ENCODE measurements around the gene BCAS3.

BCAS3 gene

GRCh38 chr17:61289408-61290385 is 612.0 kb downstream of the BCAS3 start:
- H3K4me2 ChIP-seq (ENCODE audit: low read length) = no peak overlapping the region
- 100% methylated on average over 1 of the region's 10 CpGs for WGBS (ENCODE audit: extremely low coverage, insufficient coverage, low lambda C conversion rate)
- no peak overlapping the region for H2BK15ac ChIP-seq (replicated peaks; ENCODE audit: low read depth)
- H3K36me3 ChIP-seq (ENCODE audit: control insufficient read depth, insufficient read depth, low read length) = no peaks in the 10 kb centered on the region
- no peak for DNase-seq
- no peaks in the 10 kb centered on the region for H3K79me2 ChIP-seq (ENCODE audit: control insufficient read depth, insufficient read depth, low read length)
- H3K23ac ChIP-seq (ENCODE audit: low read length) = no peak overlapping the region
- no peaks in the 10 kb centered on the region for H3K79me1 ChIP-seq (ENCODE audit: low read length)
- no peak overlapping the region for H3K4ac ChIP-seq (ENCODE audit: low read depth, low read length)
- no peak overlapping the region for H3K18ac ChIP-seq (ENCODE audit: low read length)
- H3K4me1 ChIP-seq (ENCODE audit: control insufficient read depth, low read depth, low read length) = peaks cover 8% of the 10 kb centered on the region
- no peak overlapping the region for H3K4me3 ChIP-seq (ENCODE audit: low read length)
- H2BK120ac ChIP-seq (ENCODE audit: low read depth, low read length) = no peak overlapping the region
- H3K27me3 ChIP-seq (ENCODE audit: insufficient read depth, low read length, poor library complexity) = no peaks in the 10 kb centered on the region
- H2BK5ac ChIP-seq (ENCODE audit: low read length) = no peak overlapping the region
- H3K9ac ChIP-seq (ENCODE audit: low read length) = no peak overlapping the region
- no peak overlapping the region for H3K56ac ChIP-seq (ENCODE audit: low read length)
- no peak overlapping the region for H3K27ac ChIP-seq (ENCODE audit: low read depth, low read length)
- H2AK5ac ChIP-seq (ENCODE audit: low read length) = no peak overlapping the region
- no peak overlapping the region for H4K8ac ChIP-seq (ENCODE audit: low read depth, low read length)
- no peak overlapping the region for H4K5ac ChIP-seq (ENCODE audit: low read length)

GRCh38 chr17:61291451-61292285 is 614.0 kb downstream of the BCAS3 start:
- no peaks in the 10 kb centered on the region for H3K27me3 ChIP-seq (ENCODE audit: insufficient read depth, low read length, poor library complexity)
- no peaks in the 10 kb centered on the region for H3K79me1 ChIP-seq (ENCODE audit: low read length)
- DNase-seq = no peak
- no peak overlapping the region for H2BK120ac ChIP-seq (ENCODE audit: low read depth, low read length)
- no peak overlapping the region for H4K8ac ChIP-seq (ENCODE audit: low read depth, low read length)
- no peak overlapping the region for H3K23ac ChIP-seq (ENCODE audit: low read length)
- no peak overlapping the region for H3K9ac ChIP-seq (ENCODE audit: low read length)
- H2BK15ac ChIP-seq (replicated peaks; ENCODE audit: low read depth) = no peak overlapping the region
- H3K4me3 ChIP-seq (ENCODE audit: low read length) = no peak overlapping the region
- no peak overlapping the region for H3K4ac ChIP-seq (ENCODE audit: low read depth, low read length)
- H3K18ac ChIP-seq (ENCODE audit: low read length) = no peak overlapping the region
- H4K5ac ChIP-seq (ENCODE audit: low read length) = no peak overlapping the region
- no CpG with 5 or more reads among the region's 10 CpGs for WGBS (ENCODE audit: extremely low coverage, insufficient coverage, low lambda C conversion rate)
- H3K4me2 ChIP-seq (ENCODE audit: low read length) = no peak overlapping the region
- no peak overlapping the region for H3K27ac ChIP-seq (ENCODE audit: low read depth, low read length)
- no peaks in the 10 kb centered on the region for H3K79me2 ChIP-seq (ENCODE audit: control insufficient read depth, insufficient read depth, low read length)
- H3K56ac ChIP-seq (ENCODE audit: low read length) = no peak overlapping the region
- no peak overlapping the region for H2BK5ac ChIP-seq (ENCODE audit: low read length)
- no peak overlapping the region for H2AK5ac ChIP-seq (ENCODE audit: low read length)
- H3K4me1 ChIP-seq (ENCODE audit: control insufficient read depth, low read depth, low read length) = no peaks in the 10 kb centered on the region
- no peaks in the 10 kb centered on the region for H3K36me3 ChIP-seq (ENCODE audit: control insufficient read depth, insufficient read depth, low read length)

GRCh38 chr17:61294286-61294685 is 616.6 kb downstream of the BCAS3 start:
- Histone ChIP-seq H2BK5ac (ENCODE audit: low read length) (no peak overlapping the region), H3K4me2 (ENCODE audit: low read length) (no peak overlapping the region), H3K36me3 (ENCODE audit: control insufficient read depth, insufficient read depth, low read length) (no peaks in the 10 kb centered on the region), H3K27me3 (ENCODE audit: insufficient read depth, low read length, poor library complexity) (no peaks in the 10 kb centered on the region), H3K4me1 (ENCODE audit: control insufficient read depth, low read depth, low read length) (no peaks in the 10 kb centered on the region), H4K8ac (ENCODE audit: low read depth, low read length) (no peak overlapping the region), H3K56ac (ENCODE audit: low read length) (no peak overlapping the region), H2BK120ac (ENCODE audit: low read depth, low read length) (no peak overlapping the region), H3K79me2 (ENCODE audit: control insufficient read depth, insufficient read depth, low read length) (no peaks in the 10 kb centered on the region), H3K27ac (ENCODE audit: low read depth, low read length) (no peak overlapping the region), H3K4ac (ENCODE audit: low read depth, low read length) (no peak overlapping the region), H3K23ac (ENCODE audit: low read length) (no peak overlapping the region), H2AK5ac (ENCODE audit: low read length) (no peak overlapping the region), H3K79me1 (ENCODE audit: low read length) (no peaks in the 10 kb centered on the region), H3K18ac (ENCODE audit: low read length) (no peak overlapping the region), H2BK15ac (replicated peaks; ENCODE audit: low read depth) (no peak overlapping the region), H3K4me3 (ENCODE audit: low read length) (no peak overlapping the region), H3K9ac (ENCODE audit: low read length) (no peak overlapping the region), H4K5ac (ENCODE audit: low read length) (no peak overlapping the region)
- no peak for DNase-seq
- no CpG with 5 or more reads among the region's 2 CpGs for WGBS (ENCODE audit: extremely low coverage, insufficient coverage, low lambda C conversion rate)

GRCh38 chr17:61294777-61295176 is 617.1 kb downstream of the BCAS3 start:
- Histone ChIP-seq H2BK120ac (ENCODE audit: low read depth, low read length) (no peak overlapping the region), H3K27ac (ENCODE audit: low read depth, low read length) (no peak overlapping the region), H3K23ac (ENCODE audit: low read length) (no peak overlapping the region), H3K79me1 (ENCODE audit: low read length) (no peaks in the 10 kb centered on the region), H3K4me2 (ENCODE audit: low read length) (no peak overlapping the region), H3K4me3 (ENCODE audit: low read length) (no peak overlapping the region), H3K36me3 (ENCODE audit: control insufficient read depth, insufficient read depth, low read length) (no peaks in the 10 kb centered on the region), H3K9ac (ENCODE audit: low read length) (no peak overlapping the region), H3K18ac (ENCODE audit: low read length) (no peak overlapping the region), H3K79me2 (ENCODE audit: control insufficient read depth, insufficient read depth, low read length) (no peaks in the 10 kb centered on the region), H3K4ac (ENCODE audit: low read depth, low read length) (no peak overlapping the region), H2AK5ac (ENCODE audit: low read length) (no peak overlapping the region), H2BK5ac (ENCODE audit: low read length) (no peak overlapping the region), H4K5ac (ENCODE audit: low read length) (no peak overlapping the region), H3K4me1 (ENCODE audit: control insufficient read depth, low read depth, low read length) (no peaks in the 10 kb centered on the region), H2BK15ac (replicated peaks; ENCODE audit: low read depth) (no peak overlapping the region), H4K8ac (ENCODE audit: low read depth, low read length) (no peak overlapping the region), H3K56ac (ENCODE audit: low read length) (no peak overlapping the region), H3K27me3 (ENCODE audit: insufficient read depth, low read length, poor library complexity) (no peaks in the 10 kb centered on the region)
- peak; percentile 94 for DNase-seq
- WGBS (ENCODE audit: extremely low coverage, insufficient coverage, low lambda C conversion rate) = no CpG with 5 or more reads among the region's 3 CpGs

- Histone ChIP-seq H4K8ac (ENCODE audit: low read depth, low read length) (no peak overlapping the region), H3K4me2 (ENCODE audit: low read length) (no peak overlapping the region), H2BK120ac (ENCODE audit: low read depth, low read length) (no peak overlapping the region), H3K18ac (ENCODE audit: low read length) (no peak overlapping the region), H3K36me3 (ENCODE audit: control insufficient read depth, insufficient read depth, low read length) (no peaks in the 10 kb centered on the region), H3K79me2 (ENCODE audit: control insufficient read depth, insufficient read depth, low read length) (no peaks in the 10 kb centered on the region), H2AK5ac (ENCODE audit: low read length) (no peak overlapping the region), H3K23ac (ENCODE audit: low read length) (no peak overlapping the region), H2BK5ac (ENCODE audit: low read length) (no peak overlapping the region), H4K5ac (ENCODE audit: low read length) (no peak overlapping the region), H3K27ac (ENCODE audit: low read depth, low read length) (no peak overlapping the region), H3K4ac (ENCODE audit: low read depth, low read length) (no peak overlapping the region), H3K27me3 (ENCODE audit: insufficient read depth, low read length, poor library complexity) (no peaks in the 10 kb centered on the region), H3K79me1 (ENCODE audit: low read length) (no peaks in the 10 kb centered on the region), H3K9ac (ENCODE audit: low read length) (no peak overlapping the region), H2BK15ac (replicated peaks; ENCODE audit: low read depth) (no peak overlapping the region), H3K4me3 (ENCODE audit: low read length) (no peak overlapping the region), H3K4me1 (ENCODE audit: control insufficient read depth, low read depth, low read length) (no peaks in the 10 kb centered on the region), H3K56ac (ENCODE audit: low read length) (no peak overlapping the region)
- WGBS (ENCODE audit: extremely low coverage, insufficient coverage, low lambda C conversion rate) = no CpG with 5 or more reads among the region's 2 CpGs
- no peak for DNase-seq
Measured at GRCh38 chr17:61296058-61296457, 618.4 kb downstream of the BCAS3 start.

All from mesendoderm (in vitro differentiated cells).